ENCODE measurements around the gene KCNK4. TPM values are rescaled to one million over a fixed set of nuclear protein-coding genes. Genes with fewer than 3 reads are reported as not detected.

Gene KCNK4
- total RNA-seq, 1 experiment from 2014 or later: not detected

- Histone ChIP-seq H3K4me3 (no peak overlapping the region), H3K27me3 (no peaks in the 10 kb centered on the region), H3K4me1 (no peaks in the 10 kb centered on the region), H3K9me3 (replicated peaks) (no peaks in the 10 kb centered on the region), H3K27ac (no peak overlapping the region), H3K36me3 (no peaks in the 10 kb centered on the region)
- no peak for DNase-seq
Measured at GRCh38 chr11:64324692-64325469, 33.8 kb downstream of the KCNK4 start.

DNA sequence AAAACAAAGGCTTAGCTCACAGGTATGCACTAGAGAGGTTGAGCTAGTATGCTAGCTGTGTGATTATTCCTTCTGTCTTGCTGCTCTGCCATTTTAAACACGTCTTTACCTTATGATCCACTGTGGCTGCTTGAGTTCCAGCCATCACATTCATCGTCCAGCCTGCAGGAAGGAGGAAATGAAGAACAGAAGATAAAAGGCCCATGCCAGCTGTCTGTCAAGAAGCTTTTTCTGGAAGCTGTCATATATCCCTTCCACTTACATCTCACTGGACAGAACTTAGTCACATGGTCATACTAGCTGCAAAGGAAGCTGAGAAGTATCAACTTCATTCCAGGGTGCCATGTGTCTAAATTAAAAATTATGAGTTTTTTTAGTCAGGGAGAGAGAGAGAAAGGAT, 36.3 kb downstream of the KCNK4 start:
- H3K4me1 ChIP-seq: peaks cover 7% of the 10 kb centered on the region
- H3K9me3 ChIP-seq (replicated peaks): no peaks in the 10 kb centered on the region
- no peak overlapping the region for H3K4me3 ChIP-seq
- no peaks in the 10 kb centered on the region for H3K27me3 ChIP-seq
- DNase-seq: no peak
- no peaks in the 10 kb centered on the region for H3K36me3 ChIP-seq
- H3K27ac ChIP-seq: no peak overlapping the region

- H3K36me3 ChIP-seq: no peaks in the 10 kb centered on the region
- no peak overlapping the region for H3K27ac ChIP-seq
- no peak overlapping the region for H3K4me3 ChIP-seq
- no peaks in the 10 kb centered on the region for H3K9me3 ChIP-seq (replicated peaks)
- no peak for DNase-seq
- H3K4me1 ChIP-seq: peaks cover 7% of the 10 kb centered on the region
- no peaks in the 10 kb centered on the region for H3K27me3 ChIP-seq
Measured at GRCh38 chr11:64327993-64328392, 36.9 kb downstream of the KCNK4 start.

DNA sequence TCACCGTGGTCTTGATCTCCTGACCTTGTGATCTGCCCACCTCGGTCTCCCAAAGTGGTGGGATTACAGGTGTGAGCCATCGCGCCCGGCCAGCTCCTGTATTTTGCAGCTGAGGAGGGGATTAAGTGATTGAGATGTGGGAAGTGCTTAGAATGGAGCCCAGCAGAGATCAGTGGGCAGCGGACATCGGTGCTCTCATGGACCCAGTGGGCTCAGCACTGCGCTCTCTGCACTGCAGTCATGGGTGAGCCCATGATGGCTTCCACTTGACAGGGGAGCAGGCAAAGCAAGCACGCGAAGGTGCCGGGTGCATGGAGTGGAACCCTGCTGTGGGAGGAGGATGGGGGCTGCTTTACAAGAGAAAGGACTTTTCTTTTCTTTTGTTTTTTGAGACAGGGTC, 39.8 kb downstream of the KCNK4 start:
- DNase-seq: no peak
- Histone ChIP-seq H3K27me3 (no peaks in the 10 kb centered on the region), H3K36me3 (no peaks in the 10 kb centered on the region), H3K4me1 (peaks cover 10% of the 10 kb centered on the region), H3K9me3 (replicated peaks) (no peaks in the 10 kb centered on the region), H3K27ac (no peak overlapping the region), H3K4me3 (no peak overlapping the region)

- DNase-seq: peak; percentile 84 to 86
- Histone ChIP-seq H3K27me3 (no peaks in the 10 kb centered on the region), H3K4me3 (no peak overlapping the region), H3K27ac (no peak overlapping the region), H3K36me3 (no peaks in the 10 kb centered on the region), H3K4me1 (peaks cover 10% of the 10 kb centered on the region), H3K9me3 (replicated peaks) (no peaks in the 10 kb centered on the region)
Measured at GRCh38 chr11:64331569-64332371, 40.7 kb downstream of the KCNK4 start.

DNA sequence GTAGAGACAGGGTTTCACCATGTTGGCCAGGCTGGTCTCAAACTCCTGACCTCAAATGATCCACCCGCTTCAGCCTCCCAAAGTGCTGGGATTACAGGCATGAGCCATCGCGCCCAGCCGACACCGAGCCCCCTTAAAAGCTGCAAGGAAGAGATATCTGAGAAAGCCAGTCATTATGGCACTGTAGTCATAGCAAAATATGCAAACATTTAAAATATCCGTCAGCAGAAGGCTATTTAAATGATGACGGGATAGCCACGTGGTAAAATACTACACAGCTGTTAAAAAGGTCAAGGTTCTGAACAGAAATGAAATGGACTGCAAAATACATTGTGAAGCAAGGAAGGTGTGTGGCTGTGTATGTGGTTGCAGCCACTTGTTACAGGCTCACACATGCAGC, 42.5 kb downstream of the KCNK4 start:
- Histone ChIP-seq H3K4me1 (peaks cover 10% of the 10 kb centered on the region), H3K27ac (no peak overlapping the region), H3K9me3 (replicated peaks) (no peaks in the 10 kb centered on the region), H3K4me3 (no peak overlapping the region), H3K36me3 (no peaks in the 10 kb centered on the region), H3K27me3 (no peaks in the 10 kb centered on the region)
- no peak for DNase-seq

DNA sequence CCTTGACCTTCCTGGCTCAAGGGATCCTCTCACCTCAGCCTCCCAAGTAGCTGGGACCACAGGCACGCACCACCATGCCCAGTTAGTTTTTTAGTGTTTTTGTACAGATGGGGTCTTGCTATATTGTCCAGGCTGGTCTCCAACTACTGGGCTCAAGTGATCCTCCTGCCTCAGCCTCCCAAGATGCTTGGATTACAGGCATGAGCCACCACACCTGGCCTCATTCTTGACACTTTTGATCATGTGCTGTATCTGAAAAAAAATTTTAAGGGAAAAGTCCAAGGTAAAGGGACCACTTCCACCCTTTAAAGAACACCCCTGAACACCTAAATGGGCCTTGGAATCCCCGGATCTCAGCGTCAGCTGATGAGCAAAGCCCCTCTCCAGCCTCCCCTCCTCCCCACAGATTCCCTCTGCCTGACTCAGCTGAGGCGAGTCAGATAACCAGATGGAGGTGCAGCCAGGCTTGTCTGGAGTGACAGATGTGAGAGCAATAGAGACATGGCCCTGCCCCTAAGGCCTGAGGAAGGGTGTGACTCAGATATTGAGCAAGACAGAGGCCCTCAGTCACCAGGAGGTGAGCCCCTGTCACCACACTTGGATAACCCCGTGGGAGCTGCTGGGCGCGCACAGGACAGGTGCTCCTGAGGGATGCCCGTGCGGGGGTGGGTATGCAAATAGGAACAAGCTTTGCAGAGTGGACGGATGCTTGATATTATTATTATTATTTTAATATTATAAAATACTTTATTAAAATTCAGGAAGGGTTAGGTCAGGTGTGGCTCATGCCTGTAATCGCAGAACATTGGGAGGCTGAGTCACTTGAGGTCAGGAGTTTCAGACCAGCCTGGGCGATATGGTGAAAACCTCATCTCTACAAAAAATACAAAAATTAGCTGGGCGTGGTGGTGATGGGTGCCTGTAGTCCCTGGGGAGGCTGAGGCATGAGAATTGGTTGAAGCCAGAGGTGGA, 43.9 kb downstream of the KCNK4 start:
- Histone ChIP-seq H3K27me3 (no peaks in the 10 kb centered on the region), H3K4me3 (no peak overlapping the region), H3K27ac (no peak overlapping the region), H3K4me1 (peaks cover 10% of the 10 kb centered on the region), H3K9me3 (replicated peaks) (no peaks in the 10 kb centered on the region), H3K36me3 (no peaks in the 10 kb centered on the region)
- DNase-seq: peak; percentile 80 to 83

DNA sequence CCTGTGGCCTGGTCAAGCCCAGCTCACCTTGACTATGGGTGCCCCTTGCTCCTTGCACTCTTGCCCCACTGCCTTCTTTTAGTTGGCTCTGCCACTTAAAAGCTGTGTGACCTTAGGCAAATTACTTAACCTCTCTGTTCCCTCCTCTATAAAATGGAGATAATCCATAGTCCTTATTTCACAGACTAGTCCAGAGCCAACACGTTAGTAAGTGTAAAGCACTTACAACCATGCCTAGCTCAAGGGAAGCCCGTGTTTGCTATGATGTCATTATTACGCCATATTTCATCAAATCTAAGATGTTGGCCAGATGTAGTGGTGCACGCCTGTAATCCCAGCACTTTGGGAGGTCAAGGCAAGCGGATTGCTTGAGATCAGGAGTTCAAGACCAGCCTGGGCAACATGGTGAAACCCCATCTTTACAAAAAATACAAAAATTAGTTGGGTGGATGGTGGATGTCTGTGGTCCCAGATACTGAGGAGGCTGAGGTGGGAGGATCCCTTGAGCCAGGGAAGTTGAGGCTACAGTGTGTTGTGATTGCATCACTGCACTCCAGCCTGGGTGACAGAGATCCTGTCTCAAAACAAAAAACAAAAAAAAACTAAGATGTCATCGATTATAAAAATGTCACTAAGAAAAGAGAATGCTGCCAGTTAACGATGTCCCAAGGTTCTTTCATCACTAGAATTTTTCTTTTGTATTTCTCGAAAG, 46.6 kb downstream of the KCNK4 start:
- Histone ChIP-seq H3K27ac (no peak overlapping the region), H3K4me3 (no peak overlapping the region), H3K36me3 (no peaks in the 10 kb centered on the region), H3K4me1 (0 out of 2 replicates have a peak, but pooled peaks cover 5% of the 10 kb centered on the region), H3K27me3 (no peaks in the 10 kb centered on the region), H3K9me3 (replicated peaks) (no peaks in the 10 kb centered on the region)
- no peak for DNase-seq

DNA sequence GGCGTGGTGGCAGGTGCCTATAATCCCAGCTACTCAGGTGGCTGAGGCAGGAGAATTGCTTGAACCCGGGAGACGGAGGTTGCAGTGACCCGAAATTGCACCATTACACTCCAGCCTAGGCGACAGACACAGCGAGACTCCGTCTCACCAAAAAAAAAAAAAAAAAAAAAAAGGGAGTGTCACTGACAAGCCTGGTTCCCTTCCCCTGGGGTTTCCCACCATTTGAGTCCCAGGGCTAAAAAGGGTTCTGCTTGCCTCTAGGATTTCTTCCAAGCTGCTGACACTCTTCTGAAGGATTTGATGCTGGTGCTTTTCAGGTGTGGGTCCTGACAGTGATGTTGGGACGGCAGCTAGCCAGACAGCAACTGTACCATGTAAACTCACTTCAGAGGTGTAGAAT, 47.6 kb downstream of the KCNK4 start:
- Histone ChIP-seq H3K4me3 (no peak overlapping the region), H3K4me1 (0 out of 2 replicates have a peak, but pooled peaks cover 5% of the 10 kb centered on the region), H3K9me3 (replicated peaks) (no peaks in the 10 kb centered on the region), H3K36me3 (no peaks in the 10 kb centered on the region), H3K27me3 (no peaks in the 10 kb centered on the region), H3K27ac (no peak overlapping the region)
- DNase-seq: no peak

DNA sequence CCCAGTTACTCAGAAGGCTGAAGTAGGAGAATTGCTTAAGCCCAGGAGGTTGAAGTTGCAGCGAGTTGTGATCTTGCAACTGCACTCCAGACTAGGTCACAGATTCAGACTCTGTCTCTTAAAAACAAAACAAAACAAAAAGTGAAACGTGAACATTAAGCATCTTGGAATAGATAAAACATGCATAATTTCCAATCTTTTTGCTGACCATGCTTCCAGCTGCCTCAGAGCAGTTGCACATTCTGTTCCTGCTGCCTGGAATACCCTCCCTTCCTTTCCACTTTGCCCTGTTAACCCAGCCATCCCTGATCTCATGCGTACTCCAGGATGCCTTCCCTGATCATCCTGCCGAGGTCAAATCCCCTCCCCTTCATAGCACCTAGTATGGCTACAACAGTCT, 48.2 kb downstream of the KCNK4 start:
- H3K4me3 ChIP-seq: no peak overlapping the region
- no peaks in the 10 kb centered on the region for H3K9me3 ChIP-seq (replicated peaks)
- no peak overlapping the region for H3K27ac ChIP-seq
- no peaks in the 10 kb centered on the region for H3K27me3 ChIP-seq
- H3K36me3 ChIP-seq: no peaks in the 10 kb centered on the region
- no peak for DNase-seq
- H3K4me1 ChIP-seq: 0 out of 2 replicates have a peak, but pooled peaks cover 5% of the 10 kb centered on the region

DNA sequence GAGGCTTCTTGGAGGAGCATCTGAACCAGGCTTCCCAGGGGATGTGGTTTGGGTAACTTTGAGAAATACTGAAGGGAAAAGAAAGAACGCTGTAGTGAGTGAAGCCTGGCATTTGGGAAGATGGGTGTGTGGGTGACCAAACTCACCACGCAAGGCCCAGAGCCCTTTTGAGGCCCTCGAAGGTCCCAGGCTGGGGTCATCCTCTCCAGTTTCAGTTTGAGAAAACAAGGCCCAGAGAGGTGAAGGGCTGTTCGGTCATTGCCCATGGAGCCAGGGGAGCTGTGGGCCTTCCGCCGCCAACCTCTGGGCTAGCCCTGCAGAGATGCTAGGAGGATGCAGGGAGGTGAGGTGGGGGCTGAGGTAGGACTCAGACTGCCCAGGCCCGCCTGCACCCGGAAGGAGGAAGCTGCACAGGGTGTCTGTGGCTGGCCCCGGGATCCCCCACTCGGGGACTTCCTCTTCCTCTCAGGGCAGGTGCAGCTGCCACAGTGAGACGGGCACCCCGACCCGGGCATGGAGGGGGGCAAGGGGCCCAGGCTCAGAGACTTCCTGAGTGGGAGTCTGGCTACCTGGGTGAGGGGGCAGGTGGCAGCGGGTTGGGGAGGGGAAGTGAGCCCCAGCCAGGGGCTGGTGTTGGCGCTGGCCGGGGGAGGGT, 48.8 kb downstream of the KCNK4 start, which contains the start of gene CCDC88B:
CCDC88B (plus strand) TSS at position 451 of the 655 bp plus-strand sequence; CDS start at position 514, 63 bp downstream.
- Histone ChIP-seq H3K27me3 (no peaks in the 10 kb centered on the region), H3K4me3 (no peak within 1 kb of the TSS), H3K9me3 (replicated peaks) (no peaks in the 10 kb centered on the region), H3K36me3 (no peaks in the 10 kb centered on the region), H3K4me1 (0 out of 2 replicates have a peak, but pooled peaks cover 5% of the 10 kb centered on the region), H3K27ac (no peak within 1 kb of the TSS)
- no peak for DNase-seq

DNA sequence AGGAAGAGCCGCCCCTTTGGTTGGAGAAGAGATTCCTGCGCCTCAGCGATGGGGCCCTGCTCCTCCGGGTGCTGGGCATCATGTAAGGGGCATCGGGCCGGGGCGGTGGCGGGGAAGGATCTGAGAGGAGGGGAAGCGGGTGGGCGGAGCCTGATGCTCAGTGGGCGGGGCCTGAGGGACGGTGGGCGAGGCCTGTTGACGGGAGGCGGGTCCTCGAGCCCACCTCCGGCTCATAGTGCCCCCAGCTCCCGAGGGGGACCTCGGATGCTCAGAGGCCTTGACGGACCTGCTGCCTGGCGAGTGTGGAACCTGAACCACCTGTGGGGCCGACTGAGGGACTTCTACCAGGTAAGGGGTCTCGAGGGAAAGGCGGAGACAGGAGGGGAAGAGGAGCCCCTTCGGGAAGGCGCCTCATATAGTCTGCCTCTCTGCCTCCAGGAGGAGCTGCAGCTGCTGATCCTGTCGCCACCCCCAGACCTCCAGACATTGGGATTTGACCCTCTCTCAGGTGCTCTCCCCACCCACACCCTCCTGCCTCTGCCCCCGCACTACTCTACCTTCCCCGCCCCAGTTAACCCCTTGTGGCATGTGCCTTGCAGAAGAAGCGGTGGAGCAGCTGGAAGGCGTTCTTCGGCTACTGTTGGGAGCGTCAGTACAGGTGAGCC, 49.7 kb downstream of the KCNK4 start:
- Histone ChIP-seq H3K4me3 (no peak overlapping the region), H3K9me3 (replicated peaks) (no peaks in the 10 kb centered on the region), H3K27me3 (no peaks in the 10 kb centered on the region), H3K27ac (no peak overlapping the region), H3K36me3 (no peaks in the 10 kb centered on the region), H3K4me1 (0 out of 2 replicates have a peak, but pooled peaks cover 3% of the 10 kb centered on the region)
- no peak for DNase-seq

DNA sequence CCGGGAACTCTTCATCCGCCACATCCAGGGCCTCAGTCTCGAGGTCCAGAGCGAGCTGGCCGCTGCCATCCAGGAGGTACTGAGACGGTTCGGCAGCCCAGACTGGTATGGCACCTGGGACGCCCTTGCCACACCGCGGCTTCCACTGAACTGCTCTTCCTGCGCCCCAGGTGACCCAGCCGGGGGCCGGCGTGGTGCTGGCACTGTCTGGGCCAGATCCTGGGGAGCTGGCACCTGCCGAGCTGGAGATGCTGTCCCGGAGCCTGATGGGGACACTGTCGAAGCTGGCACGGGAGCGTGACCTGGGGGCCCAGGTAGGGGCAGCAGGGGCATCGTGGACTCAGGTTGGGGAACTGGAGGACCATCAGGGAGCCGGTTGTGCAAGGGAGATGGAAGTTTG, 50.3 kb downstream of the KCNK4 start:
- Histone ChIP-seq H3K27me3 (no peaks in the 10 kb centered on the region), H3K4me1 (0 out of 2 replicates have a peak, but pooled peaks cover 3% of the 10 kb centered on the region), H3K9me3 (replicated peaks) (no peaks in the 10 kb centered on the region), H3K4me3 (no peak overlapping the region), H3K27ac (no peak overlapping the region), H3K36me3 (no peaks in the 10 kb centered on the region)
- no peak for DNase-seq
